Mucosa of rectum (tissue), 2 donors: ENCODE measurements around the gene ADM2.

Experiments used
- H3K27ac ChIP-seq, 2 donors: one replicate each; pipeline ENCODE4 v1.7.0; 2013; ENCODE audit warnings: inconsistent platforms in 2 of 2, low read depth in 2 of 2, low read length in 2 of 2
- H3K27me3 ChIP-seq, 2 donors: one replicate each; pipeline ENCODE4 v1.7.0; 2013; ENCODE audit warnings: low read length in 2 of 2; ENCODE audit not compliant: control insufficient read depth in 2 of 2, insufficient read depth in 2 of 2
- H3K36me3 ChIP-seq, 2 donors: one replicate each; pipeline ENCODE4 v1.7.0; 2013; ENCODE audit warnings: low read length in 2 of 2; ENCODE audit not compliant: control insufficient read depth in 2 of 2, insufficient read depth in 2 of 2
- H3K4me1 ChIP-seq, 2 donors: one replicate each; pipeline ENCODE4 v1.7.0; 2013; ENCODE audit warnings: low read length in 2 of 2, mild to moderate bottlenecking in 1 of 2; ENCODE audit not compliant: control insufficient read depth in 2 of 2, insufficient read depth in 2 of 2
- H3K4me3 ChIP-seq, 2 donors: one replicate each; pipeline ENCODE4 v1.7.0; 2013; ENCODE audit warnings: low read length in 2 of 2
- H3K9ac ChIP-seq, 2 donors: one replicate each; pipeline ENCODE4 v1.7.0; 2013; ENCODE audit warnings: low read length in 2 of 2, low read depth in 1 of 2, mild to moderate bottlenecking in 1 of 2
- H3K9me3 ChIP-seq, 2 donors: one replicate each; pipeline ENCODE4 v1.7.0; 2013; ENCODE audit warnings: low read length in 2 of 2; ENCODE audit not compliant: control insufficient read depth in 2 of 2
- donor health status: healthy.
- donor health status: Normal muscosa, but diverticular disease.

Gene ADM2

GRCh38 chr22:50438305-50439275 is 42.8 kb upstream of the ADM2 start:
- Histone ChIP-seq H3K9ac (no peak overlapping the region), H3K4me1 (no peaks in the 10 kb centered on the region), H3K9me3 (no peaks in the 10 kb centered on the region), H3K4me3 (no peak overlapping the region), H3K36me3 (peaks cover 42 to 44% of the 10 kb centered on the region in 2 donors), H3K27ac (no peak overlapping the region), H3K27me3 (no peaks in the 10 kb centered on the region)

- Histone ChIP-seq H3K36me3 (peaks cover 42 to 44% of the 10 kb centered on the region in 2 donors), H3K27ac (no peak overlapping the region), H3K27me3 (no peaks in the 10 kb centered on the region), H3K4me3 (no peak overlapping the region), H3K9ac (no peak overlapping the region), H3K4me1 (no peaks in the 10 kb centered on the region), H3K9me3 (no peaks in the 10 kb centered on the region)
Measured at GRCh38 chr22:50439314-50439870, 42.0 kb upstream of the ADM2 start.

- no peaks in the 10 kb centered on the region for H3K9me3 ChIP-seq
- no peak overlapping the region for H3K27ac ChIP-seq
- H3K27me3 ChIP-seq: no peaks in the 10 kb centered on the region
- no peaks in the 10 kb centered on the region for H3K4me1 ChIP-seq
- no peak overlapping the region for H3K9ac ChIP-seq
- no peak overlapping the region for H3K4me3 ChIP-seq
- peaks cover 40 to 44% of the 10 kb centered on the region in 2 donors for H3K36me3 ChIP-seq
Measured at GRCh38 chr22:50439871-50440331, 41.4 kb upstream of the ADM2 start.

- Histone ChIP-seq H3K9ac (no peak overlapping the region), H3K4me1 (no peaks in the 10 kb centered on the region), H3K9me3 (no peaks in the 10 kb centered on the region), H3K27ac (no peak overlapping the region), H3K4me3 (no peak overlapping the region), H3K36me3 (peaks cover 39 to 40% of the 10 kb centered on the region in 2 donors), H3K27me3 (no peaks in the 10 kb centered on the region)
Measured at GRCh38 chr22:50440544-50441249, 40.6 kb upstream of the ADM2 start.

- Histone ChIP-seq H3K27me3 (no peaks in the 10 kb centered on the region), H3K36me3 (peaks cover 34 to 42% of the 10 kb centered on the region in 2 donors), H3K27ac (no peak overlapping the region), H3K4me3 (no peak overlapping the region), H3K9ac (no peak overlapping the region), H3K9me3 (no peaks in the 10 kb centered on the region), H3K4me1 (no peaks in the 10 kb centered on the region)
Measured at GRCh38 chr22:50441428-50441993, 39.8 kb upstream of the ADM2 start.

- no peaks in the 10 kb centered on the region for H3K4me1 ChIP-seq
- H3K36me3 ChIP-seq: peaks cover 41 to 43% of the 10 kb centered on the region in 2 donors
- H3K9ac ChIP-seq: no peak overlapping the region
- H3K4me3 ChIP-seq: no peak overlapping the region
- no peak overlapping the region for H3K27ac ChIP-seq
- no peaks in the 10 kb centered on the region for H3K9me3 ChIP-seq
- H3K27me3 ChIP-seq: no peaks in the 10 kb centered on the region
Measured at GRCh38 chr22:50443197-50443596, 38.1 kb upstream of the ADM2 start.

- no peak overlapping the region for H3K4me3 ChIP-seq
- H3K27ac ChIP-seq: no peak overlapping the region
- H3K9ac ChIP-seq: no peak overlapping the region
- H3K36me3 ChIP-seq: peaks cover 41% of the 10 kb centered on the region in 2 donors
- H3K27me3 ChIP-seq: no peaks in the 10 kb centered on the region
- no peaks in the 10 kb centered on the region for H3K4me1 ChIP-seq
- no peaks in the 10 kb centered on the region for H3K9me3 ChIP-seq
Measured at GRCh38 chr22:50443801-50444625, 37.3 kb upstream of the ADM2 start.

- H3K36me3 ChIP-seq: peaks cover 35 to 36% of the 10 kb centered on the region in 2 donors
- H3K9me3 ChIP-seq: no peaks in the 10 kb centered on the region
- H3K9ac ChIP-seq: no peak overlapping the region
Measured at GRCh38 chr22:50444663-50445062, 36.7 kb upstream of the ADM2 start.

GRCh38 chr22:50445071-50445879 is 36.1 kb upstream of the ADM2 start:
- H3K9ac ChIP-seq: no peak overlapping the region
- H3K9me3 ChIP-seq: no peaks in the 10 kb centered on the region
- H3K4me3 ChIP-seq: no peak overlapping the region

More at GRCh38 chr22:50444663-50445062, 36.7 kb upstream of the ADM2 start:
- Histone ChIP-seq H3K27ac (no peak overlapping the region), H3K27me3 (no peaks in the 10 kb centered on the region), H3K4me3 (no peak overlapping the region), H3K4me1 (no peaks in the 10 kb centered on the region)

More at GRCh38 chr22:50445071-50445879, 36.1 kb upstream of the ADM2 start:
- no peak overlapping the region for H3K27ac ChIP-seq
- peaks cover 30 to 36% of the 10 kb centered on the region in 2 donors for H3K36me3 ChIP-seq
- H3K4me1 ChIP-seq: no peaks in the 10 kb centered on the region
- H3K27me3 ChIP-seq: no peaks in the 10 kb centered on the region
